ENCODE results near the gene OR8A1.

The OR8A1 gene

GRCh38 chr11:124569697-124570096 lies at the start of gene OR8A1:
Gene OR8A1 (plus strand): TSS chr11:124569997. CDS start chr11:124570120, 123 bp downstream.
- in situ Hi-C loops (cut with HindIII; ENCODE audit: low sequenced_read_pairs): no loop called here

GRCh38 chr11:124520550-124520854 lies 49.3 kb upstream of the OR8A1 start:
- no peak overlapping the region for H3K4me3 ChIP-seq (ENCODE audit: low read depth, low read length)
- TF ChIP-seq CTCF (IDR thresholded peaks at IDR 0.05; ENCODE audit: low read depth, low read length, missing control alignments): no peak
- no peak for DNase-seq (ENCODE audit: low read depth)
- in situ Hi-C loops (cut with HindIII; ENCODE audit: low sequenced_read_pairs): no loop called here

More at GRCh38 chr11:124569697-124570096, at the start of gene OR8A1:
- no peak within 1 kb of the TSS for H3K4me3 ChIP-seq (ENCODE audit: low read depth, low read length)
- no peak for TF ChIP-seq CTCF (IDR thresholded peaks at IDR 0.05; ENCODE audit: low read depth, low read length, missing control alignments)
- DNase-seq (ENCODE audit: low read depth): no peak

- no peak for TF ChIP-seq CTCF (IDR thresholded peaks at IDR 0.05; ENCODE audit: low read depth, low read length, missing control alignments)
- H3K4me3 ChIP-seq (ENCODE audit: low read depth, low read length): no peak overlapping the region
- DNase-seq (ENCODE audit: low read depth): no peak
- in situ Hi-C loops (cut with HindIII; ENCODE audit: low sequenced_read_pairs): no loop called here
Measured at GRCh38 chr11:124533626-124534025, 36.2 kb upstream of the OR8A1 start.

- no peak for DNase-seq (ENCODE audit: low read depth)
- no peak for TF ChIP-seq CTCF (IDR thresholded peaks at IDR 0.05; ENCODE audit: low read depth, low read length, missing control alignments)
- H3K4me3 ChIP-seq (ENCODE audit: low read depth, low read length): no peak overlapping the region
- in situ Hi-C loops (cut with HindIII; ENCODE audit: low sequenced_read_pairs): no loop called here
Measured at GRCh38 chr11:124534051-124534450, 35.7 kb upstream of the OR8A1 start.

GRCh38 chr11:124535552-124536232 lies 34.1 kb upstream of the OR8A1 start:
- TF ChIP-seq CTCF (IDR thresholded peaks at IDR 0.05; ENCODE audit: low read depth, low read length, missing control alignments): no peak
- DNase-seq (ENCODE audit: low read depth): no peak
- in situ Hi-C loops (cut with HindIII; ENCODE audit: low sequenced_read_pairs): no loop called here
- H3K4me3 ChIP-seq (ENCODE audit: low read depth, low read length): no peak overlapping the region

GRCh38 chr11:124536520-124536919 lies 33.3 kb upstream of the OR8A1 start:
- no peak overlapping the region for H3K4me3 ChIP-seq (ENCODE audit: low read depth, low read length)
- DNase-seq (ENCODE audit: low read depth): no peak
- TF ChIP-seq CTCF (IDR thresholded peaks at IDR 0.05; ENCODE audit: low read depth, low read length, missing control alignments): no peak
- in situ Hi-C loops (cut with HindIII; ENCODE audit: low sequenced_read_pairs): no loop called here

Measured in astrocyte of the cerebellum (primary cell).